MCF 10A (cell line): ENCODE data around the gene ULBP2. TPM values are rescaled to one million over a fixed set of nuclear protein-coding genes. Genes with fewer than 3 reads are reported as not detected.
A peak's percentile ranks its signal among the peaks of the same experiment; 100 is the strongest.

ENCODE experiments used
- BruUV-seq: library from RNA; stranded (reverse); fragments of 400-500 nt; replicated peaks from 2 replicates; lab custom pipeline; 2021; lab: Mats Ljungman, UMichigan
- CTCF ChIA-PET: fragments of 300-600 bp; sonication (Branson Sonifier 250); formaldehyde crosslinking; extraction: SDS; loops from one replicate; lab custom pipeline; 2021; ENCODE audit warnings: antibody characterized with exemption, inconsistent platforms; lab: Yijun Ruan, JAX
- POLR2A ChIA-PET: fragments of 300-600, 350-650 bp; sonication (Branson Sonifier 250); formaldehyde crosslinking; extraction: SDS; loops from one replicate; lab custom pipeline; 2020; ENCODE audit warnings: antibody characterized with exemption, inconsistent platforms; lab: Yijun Ruan, JAX
- DNase-seq: peaks from one replicate; pipeline ENCODE4 v3.0.0-alpha.2; 2018; ENCODE audit not compliant: unreplicated experiment
- H3K27ac Mint-ChIP-seq: one replicate; pipeline ENCODE4 v1.8.0; 2022; ENCODE audit warnings: mild to moderate bottlenecking, low read depth, mixed read lengths; ENCODE audit not compliant: unreplicated experiment
- H3K27me3 Mint-ChIP-seq: one replicate; pipeline ENCODE4 v1.8.0; 2022; ENCODE audit warnings: mixed read lengths; ENCODE audit not compliant: insufficient read depth, unreplicated experiment
- H3K36me3 Mint-ChIP-seq: one replicate; pipeline ENCODE4 v1.8.0; 2022; ENCODE audit warnings: mild to moderate bottlenecking, moderate library complexity, mixed read lengths; ENCODE audit not compliant: insufficient read depth, unreplicated experiment
- H3K4me1 Mint-ChIP-seq: one replicate; pipeline ENCODE4 v1.8.0; 2022; ENCODE audit warnings: mixed read lengths; ENCODE audit not compliant: insufficient read depth, unreplicated experiment
- H3K4me3 Mint-ChIP-seq: one replicate; pipeline ENCODE4 v1.8.0; 2022; ENCODE audit warnings: mild to moderate bottlenecking, moderate library complexity, mixed read lengths; ENCODE audit not compliant: unreplicated experiment
- H3K9me3 Mint-ChIP-seq: one replicate; pipeline ENCODE4 v1.8.0; 2022; ENCODE audit warnings: mixed read lengths; ENCODE audit not compliant: unreplicated experiment
- intact Hi-C: fragments of 100-400 bp; cut with micrococcal nuclease; formaldehyde crosslinking; loops from 2 replicates; pipeline ENCODE4 v1.14.1; 2022
- total RNA-seq: library from RNA; stranded (reverse); gene quantifications from 2 replicates; pipeline ENCODE4 v1.2.3, GENCODE V29; 2022
- TF ChIP-seq, protein P1 (sequence below): fragments of 200-600 bp; IDR thresholded peaks from one replicate; pipeline ENCODE4 v1.8.0; 2022; ENCODE audit warnings: antibody characterized with exemption, mild to moderate bottlenecking; ENCODE audit not compliant: unreplicated experiment

Gene ULBP2
- total RNA-seq, 1 experiment from 2014 or later: 3.1 TPM

DNA sequence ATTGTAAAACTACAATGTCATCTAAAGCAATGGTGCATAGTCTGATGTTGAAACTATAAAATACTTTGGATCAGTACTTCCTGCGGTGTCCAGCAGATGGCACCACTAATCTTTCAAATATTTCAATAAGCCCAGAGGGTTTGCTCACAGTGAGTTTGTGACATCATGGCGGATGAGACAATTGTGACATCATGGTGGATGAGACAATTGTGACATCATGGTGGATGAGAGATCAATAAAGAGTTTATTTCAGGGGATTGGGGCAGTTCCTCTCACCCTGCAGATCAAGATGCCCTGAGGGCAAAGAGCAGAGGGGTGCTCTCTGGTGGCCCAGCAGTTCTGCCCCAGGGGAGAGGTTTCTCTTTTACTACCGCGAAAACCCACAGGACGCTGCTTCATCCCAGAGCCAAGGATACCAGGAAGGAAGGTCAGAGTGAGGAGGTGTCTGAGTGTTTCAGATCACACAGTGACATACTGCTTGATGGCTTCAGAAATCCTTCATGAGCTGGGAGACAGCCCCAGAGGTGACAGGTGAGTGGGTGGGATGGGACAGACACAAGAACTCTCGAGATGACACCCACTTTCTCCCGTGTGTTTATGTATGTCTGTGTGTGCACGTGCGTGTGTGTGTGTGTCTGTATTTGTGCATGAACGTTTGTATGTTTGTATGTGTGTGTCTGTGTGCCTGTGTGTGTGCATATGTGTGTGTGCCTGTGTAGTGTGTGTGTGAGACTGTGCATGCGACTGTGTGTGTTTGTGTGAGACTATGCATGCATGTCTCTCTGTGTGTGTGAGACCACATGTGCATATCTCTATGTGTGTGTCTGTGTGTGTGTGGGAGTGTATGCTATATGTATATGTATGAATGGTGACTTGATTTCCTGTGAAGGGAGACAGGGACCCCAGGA lies 7.3 kb upstream of the ULBP2 start:
- TF ChIP-seq, protein P1, sequence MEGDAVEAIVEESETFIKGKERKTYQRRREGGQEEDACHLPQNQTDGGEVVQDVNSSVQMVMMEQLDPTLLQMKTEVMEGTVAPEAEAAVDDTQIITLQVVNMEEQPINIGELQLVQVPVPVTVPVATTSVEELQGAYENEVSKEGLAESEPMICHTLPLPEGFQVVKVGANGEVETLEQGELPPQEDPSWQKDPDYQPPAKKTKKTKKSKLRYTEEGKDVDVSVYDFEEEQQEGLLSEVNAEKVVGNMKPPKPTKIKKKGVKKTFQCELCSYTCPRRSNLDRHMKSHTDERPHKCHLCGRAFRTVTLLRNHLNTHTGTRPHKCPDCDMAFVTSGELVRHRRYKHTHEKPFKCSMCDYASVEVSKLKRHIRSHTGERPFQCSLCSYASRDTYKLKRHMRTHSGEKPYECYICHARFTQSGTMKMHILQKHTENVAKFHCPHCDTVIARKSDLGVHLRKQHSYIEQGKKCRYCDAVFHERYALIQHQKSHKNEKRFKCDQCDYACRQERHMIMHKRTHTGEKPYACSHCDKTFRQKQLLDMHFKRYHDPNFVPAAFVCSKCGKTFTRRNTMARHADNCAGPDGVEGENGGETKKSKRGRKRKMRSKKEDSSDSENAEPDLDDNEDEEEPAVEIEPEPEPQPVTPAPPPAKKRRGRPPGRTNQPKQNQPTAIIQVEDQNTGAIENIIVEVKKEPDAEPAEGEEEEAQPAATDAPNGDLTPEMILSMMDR: peak; percentile 67
- H3K27me3 Mint-ChIP-seq: peaks cover 22% of the 10 kb centered on the region

DNA sequence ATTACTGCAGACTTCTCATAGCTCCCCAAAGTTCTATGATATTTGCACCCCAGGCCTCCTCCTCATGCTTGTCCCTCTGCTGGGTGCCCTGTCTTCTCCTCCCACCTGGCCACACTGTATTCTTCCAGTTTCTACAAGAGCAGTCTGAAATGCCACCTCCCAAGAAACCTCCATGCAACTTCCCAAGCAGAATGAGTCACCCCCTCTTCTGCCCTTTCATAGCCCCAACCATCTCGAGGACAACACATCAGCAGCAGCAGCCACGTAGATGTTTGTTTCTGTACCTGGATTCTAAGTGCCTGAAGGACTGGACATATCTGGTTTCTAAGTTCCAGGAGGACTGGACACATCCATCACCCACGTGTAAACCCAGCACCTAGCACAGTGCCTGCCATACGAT lies 6.6 kb upstream of the ULBP2 start:
- H3K4me1 Mint-ChIP-seq: peaks cover 23% of the 10 kb centered on the region
- BruUV-seq: no TSS peak
- H3K9me3 Mint-ChIP-seq: no peaks in the 10 kb centered on the region
- POLR2A ChIA-PET: interaction anchor here (0.7 to 1.5 kb wide), 2 partner anchors 81 to 88 kb away, joined by 3 to 4 read pairs; no protein-coding TSS in a partner anchor
- CTCF ChIA-PET: interaction anchor here (0.7 to 2.3 kb wide), 9 partner anchors 14 to 678 kb away, joined by 3 to 9 read pairs (median 4); no protein-coding TSS in a partner anchor
- DNase-seq: no peak
- intact Hi-C loops: loop anchor here (5.0 kb wide), 1 partner anchor 402 kb away; no protein-coding TSS in a partner anchor
- no peaks in the 10 kb centered on the region for H3K36me3 Mint-ChIP-seq
- TF ChIP-seq, protein P1: no peak
- H3K27ac Mint-ChIP-seq: no peak overlapping the region
- H3K4me3 Mint-ChIP-seq: no peak overlapping the region
- H3K27me3 Mint-ChIP-seq: peaks cover 15% of the 10 kb centered on the region

More for the DNA sequence above, 7.3 kb upstream of the ULBP2 start:
- BruUV-seq: no TSS peak
- ChIA-PET CTCF (interaction anchor here (0.7 to 2.3 kb wide), 11 partner anchors 13 to 678 kb away, joined by 3 to 9 read pairs (median 4); no protein-coding TSS in a partner anchor), POLR2A (interaction anchor here (0.7 to 1.5 kb wide), 3 partner anchors 82 to 925 kb away, joined by 3 to 4 read pairs (median 3); no protein-coding TSS in a partner anchor)
- H3K9me3 Mint-ChIP-seq: no peaks in the 10 kb centered on the region
- no peak overlapping the region for H3K4me3 Mint-ChIP-seq
- H3K27ac Mint-ChIP-seq: no peak overlapping the region
- intact Hi-C loops: loop anchor here (1.0 to 5.0 kb wide), 5 partner anchors 83 to 881 kb away; partner anchors contain the start of gene ULBP3
- peaks cover 23% of the 10 kb centered on the region for H3K4me1 Mint-ChIP-seq
- peak; percentile 74 for DNase-seq
- no peaks in the 10 kb centered on the region for H3K36me3 Mint-ChIP-seq

DNA sequence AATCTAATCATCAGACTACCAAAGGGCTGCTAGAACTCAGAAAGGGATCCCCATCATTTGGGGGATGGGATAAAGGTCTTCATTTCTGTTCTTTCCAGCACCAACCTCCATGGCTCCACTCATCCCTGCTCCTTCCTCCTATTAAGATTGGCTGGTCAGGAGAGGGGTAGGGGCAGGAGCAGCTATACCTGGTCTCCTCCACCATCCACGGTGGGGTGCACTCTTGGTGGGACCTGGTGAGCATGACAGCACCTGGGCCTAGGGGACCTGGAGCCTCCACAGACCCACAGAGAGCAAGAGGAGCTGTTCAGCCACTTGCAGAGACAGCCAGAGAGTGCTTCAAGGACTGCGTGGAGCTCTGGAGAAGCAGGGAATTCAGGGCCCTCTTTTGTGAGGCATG lies 6.1 kb upstream of the ULBP2 start:
- POLR2A ChIA-PET: interaction anchor here (0.7 to 1.5 kb wide), 2 partner anchors 81 to 89 kb away, joined by 3 to 4 read pairs; no protein-coding TSS in a partner anchor

More for the DNA sequence above, 6.1 kb upstream of the ULBP2 start:
- CTCF ChIA-PET: interaction anchor here (0.6 to 2.3 kb wide), 9 partner anchors 77 to 679 kb away, joined by 3 to 9 read pairs (median 4); no protein-coding TSS in a partner anchor
- no TSS peak for BruUV-seq
- H3K4me3 Mint-ChIP-seq: no peak overlapping the region
- TF ChIP-seq, protein P1: no peak
- DNase-seq: no peak
- H3K9me3 Mint-ChIP-seq: no peaks in the 10 kb centered on the region
- peaks cover 23% of the 10 kb centered on the region for H3K4me1 Mint-ChIP-seq
- no peak overlapping the region for H3K27ac Mint-ChIP-seq
- no peaks in the 10 kb centered on the region for H3K36me3 Mint-ChIP-seq
- intact Hi-C loops: loop anchor here (5.0 kb wide), 1 partner anchor 402 kb away; no protein-coding TSS in a partner anchor
- H3K27me3 Mint-ChIP-seq: peaks cover 11% of the 10 kb centered on the region
